ENCODE data around the gene ANKRD33B. TPM values are rescaled to one million over a fixed set of nuclear protein-coding genes. Genes with fewer than 3 reads are reported as not detected.
A peak's percentile ranks its signal among the peaks of the same experiment; 100 is the strongest.

ANKRD33B gene
- total and polyA plus RNA-seq, 2 donors from 2014 or later = 4.8 to 20.3 TPM

DNA sequence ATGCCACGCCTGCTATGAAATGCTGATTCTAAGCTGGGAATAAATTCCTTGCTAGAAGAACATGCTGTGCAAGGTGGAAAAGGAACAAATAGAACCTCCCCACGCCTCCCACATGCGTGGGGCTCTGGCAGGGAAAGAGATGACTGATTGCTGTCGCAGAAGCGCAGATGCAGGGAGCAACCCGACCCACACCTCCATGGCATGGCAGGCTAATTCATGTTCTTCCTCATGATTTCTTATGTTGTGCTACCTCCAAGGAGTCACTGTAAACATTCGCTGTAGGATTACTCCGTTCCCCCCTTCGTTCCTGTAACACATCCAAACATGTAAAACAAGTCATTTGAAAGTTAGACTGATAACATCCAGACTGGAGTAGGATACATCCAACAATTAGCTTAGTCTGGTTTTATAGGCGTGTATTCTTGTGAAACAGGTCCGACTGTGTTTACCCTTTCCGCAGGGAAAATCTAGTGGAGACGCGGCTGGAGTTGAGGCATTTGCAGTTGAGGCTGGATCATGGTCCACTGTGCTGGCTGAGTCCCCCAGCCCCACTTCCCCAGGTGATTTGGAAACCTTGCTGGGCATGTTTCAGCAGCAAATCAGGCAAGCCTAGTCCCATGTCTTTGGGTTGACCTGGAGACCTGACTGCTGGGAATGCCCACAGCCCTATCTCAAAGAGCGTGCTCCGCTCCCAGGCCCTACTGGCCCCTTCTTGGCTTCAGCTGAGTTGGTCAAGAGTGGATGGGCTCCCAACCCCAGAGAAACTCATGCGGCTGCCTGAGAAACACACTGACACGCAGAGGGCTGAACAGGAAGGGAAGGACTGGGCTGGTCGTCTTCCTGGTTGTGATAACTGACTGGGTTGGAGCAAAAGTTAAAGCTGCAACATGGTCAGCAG is 24.8 kb upstream of the ANKRD33B start:
- H3K9me3 ChIP-seq (ENCODE audit: control insufficient read depth in 2 of 3, insufficient read depth in 1 of 3, low read length in 3 of 3) = no peaks in the 10 kb centered on the region
- TF ChIP-seq, protein P1, sequence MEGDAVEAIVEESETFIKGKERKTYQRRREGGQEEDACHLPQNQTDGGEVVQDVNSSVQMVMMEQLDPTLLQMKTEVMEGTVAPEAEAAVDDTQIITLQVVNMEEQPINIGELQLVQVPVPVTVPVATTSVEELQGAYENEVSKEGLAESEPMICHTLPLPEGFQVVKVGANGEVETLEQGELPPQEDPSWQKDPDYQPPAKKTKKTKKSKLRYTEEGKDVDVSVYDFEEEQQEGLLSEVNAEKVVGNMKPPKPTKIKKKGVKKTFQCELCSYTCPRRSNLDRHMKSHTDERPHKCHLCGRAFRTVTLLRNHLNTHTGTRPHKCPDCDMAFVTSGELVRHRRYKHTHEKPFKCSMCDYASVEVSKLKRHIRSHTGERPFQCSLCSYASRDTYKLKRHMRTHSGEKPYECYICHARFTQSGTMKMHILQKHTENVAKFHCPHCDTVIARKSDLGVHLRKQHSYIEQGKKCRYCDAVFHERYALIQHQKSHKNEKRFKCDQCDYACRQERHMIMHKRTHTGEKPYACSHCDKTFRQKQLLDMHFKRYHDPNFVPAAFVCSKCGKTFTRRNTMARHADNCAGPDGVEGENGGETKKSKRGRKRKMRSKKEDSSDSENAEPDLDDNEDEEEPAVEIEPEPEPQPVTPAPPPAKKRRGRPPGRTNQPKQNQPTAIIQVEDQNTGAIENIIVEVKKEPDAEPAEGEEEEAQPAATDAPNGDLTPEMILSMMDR (IDR thresholded peaks at IDR 0.05; ENCODE audit: borderline replicate concordance, extremely low read depth, insufficient read depth) = no peak
- H3K4me1 ChIP-seq (ENCODE audit: control insufficient read depth in 2 of 3, insufficient read depth in 2 of 3, low read depth in 1 of 3, low read length in 3 of 3) = peaks cover 0 to 10% (median 0%) of the 10 kb centered on the region in 3 donors
- FAIRE-seq = no peak
- intact Hi-C loops (cut with DNase I) = no loop called here
- H3K9ac ChIP-seq (ENCODE audit: low read length in 3 of 3) = no peak overlapping the region
- DNase-seq = peak in 1 of 5 donors; percentile 41
- no peak overlapping the region for H3K4me3 ChIP-seq (ENCODE audit: low read length in 3 of 3)
- no peak overlapping the region for H3K27ac ChIP-seq (ENCODE audit: low read depth in 2 of 2, low read length in 2 of 2)
- no peaks in the 10 kb centered on the region for H3K27me3 ChIP-seq (ENCODE audit: control insufficient read depth, insufficient read depth, low read length)
- no peaks in the 10 kb centered on the region for H3K36me3 ChIP-seq (ENCODE audit: control insufficient read depth in 2 of 3, insufficient read depth in 3 of 3, low read length in 3 of 3)

DNA sequence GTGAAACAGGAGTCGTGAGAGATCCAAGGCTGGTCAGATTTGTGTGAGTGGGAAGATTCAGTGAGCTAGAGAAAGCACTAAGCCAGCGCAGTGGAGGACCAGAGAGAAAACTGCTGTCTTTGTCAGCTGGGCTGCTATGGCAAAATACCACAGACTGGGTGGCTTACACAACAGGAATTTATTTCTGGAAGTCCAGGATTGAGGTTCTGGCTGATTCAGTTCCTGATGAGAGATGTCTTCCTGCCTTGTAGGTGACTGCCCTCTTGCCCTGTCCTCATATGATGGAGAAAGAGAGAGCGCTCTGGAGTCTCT is 24.2 kb upstream of the ANKRD33B start:
- no peaks in the 10 kb centered on the region for H3K36me3 ChIP-seq (ENCODE audit: control insufficient read depth in 2 of 3, insufficient read depth in 3 of 3, low read length in 3 of 3)
- DNase-seq = no peak
- intact Hi-C loops (cut with DNase I) = no loop called here
- H3K4me1 ChIP-seq (ENCODE audit: control insufficient read depth in 2 of 3, insufficient read depth in 2 of 3, low read depth in 1 of 3, low read length in 3 of 3) = peaks cover 0 to 10% (median 0%) of the 10 kb centered on the region in 3 donors
- TF ChIP-seq, protein P1 (IDR thresholded peaks at IDR 0.05; ENCODE audit: borderline replicate concordance, extremely low read depth, insufficient read depth) = no peak
- H3K9me3 ChIP-seq (ENCODE audit: control insufficient read depth in 2 of 3, insufficient read depth in 1 of 3, low read length in 3 of 3) = no peaks in the 10 kb centered on the region
- no peak overlapping the region for H3K27ac ChIP-seq (ENCODE audit: low read depth in 2 of 2, low read length in 2 of 2)
- no peak for FAIRE-seq
- H3K4me3 ChIP-seq (ENCODE audit: low read length in 3 of 3) = no peak overlapping the region
- H3K9ac ChIP-seq (ENCODE audit: low read length in 3 of 3) = no peak overlapping the region
- no peaks in the 10 kb centered on the region for H3K27me3 ChIP-seq (ENCODE audit: control insufficient read depth, insufficient read depth, low read length)

DNA sequence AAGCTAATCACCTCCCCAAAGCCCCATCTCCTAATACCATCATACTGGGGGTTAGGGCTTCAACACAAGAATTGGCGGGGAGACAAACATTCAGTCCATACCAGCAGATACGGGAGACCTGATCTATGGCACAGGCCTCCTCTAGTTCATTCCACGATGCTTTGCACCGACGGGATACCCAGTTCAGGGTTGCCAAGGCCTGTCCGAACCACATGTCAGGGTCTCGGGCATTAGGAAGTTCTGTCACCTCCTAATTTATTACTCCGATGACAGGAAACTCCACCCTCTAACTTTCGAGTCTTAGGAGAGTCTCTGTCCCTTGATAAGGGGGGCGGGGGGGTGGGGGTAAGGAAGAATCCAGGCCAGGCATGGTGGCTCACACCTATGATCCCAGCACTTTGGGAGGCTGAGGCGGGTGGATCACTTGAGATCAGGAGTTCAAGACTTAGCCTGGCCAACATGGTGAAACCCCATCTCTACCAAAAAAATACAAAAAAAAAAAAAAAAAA is 23.8 kb upstream of the ANKRD33B start:
- Histone ChIP-seq H3K36me3 (ENCODE audit: control insufficient read depth in 2 of 3, insufficient read depth in 3 of 3, low read length in 3 of 3) (no peaks in the 10 kb centered on the region), H3K9ac (ENCODE audit: low read length in 3 of 3) (no peak overlapping the region), H3K27ac (ENCODE audit: low read depth in 2 of 2, low read length in 2 of 2) (no peak overlapping the region), H3K9me3 (ENCODE audit: control insufficient read depth in 2 of 3, insufficient read depth in 1 of 3, low read length in 3 of 3) (no peaks in the 10 kb centered on the region), H3K4me1 (ENCODE audit: control insufficient read depth in 2 of 3, insufficient read depth in 2 of 3, low read depth in 1 of 3, low read length in 3 of 3) (peaks cover 0 to 10% (median 0%) of the 10 kb centered on the region in 3 donors), H3K27me3 (ENCODE audit: control insufficient read depth, insufficient read depth, low read length) (no peaks in the 10 kb centered on the region), H3K4me3 (ENCODE audit: low read length in 3 of 3) (no peak overlapping the region)
- no peak for FAIRE-seq
- peak in 1 of 5 donors; percentile 28 for DNase-seq
- intact Hi-C loops (cut with DNase I) = no loop called here
- TF ChIP-seq, protein P1 (IDR thresholded peaks at IDR 0.05; ENCODE audit: borderline replicate concordance, extremely low read depth, insufficient read depth) = no peak
